Measurements from ENCODE around the gene TBKBP1.
"Not testable (repeated sequence)": the region's sequence is repeated elsewhere in the genome, so short reads cannot be mapped to it uniquely, and the experiment has no call there.

Gene TBKBP1

DNA sequence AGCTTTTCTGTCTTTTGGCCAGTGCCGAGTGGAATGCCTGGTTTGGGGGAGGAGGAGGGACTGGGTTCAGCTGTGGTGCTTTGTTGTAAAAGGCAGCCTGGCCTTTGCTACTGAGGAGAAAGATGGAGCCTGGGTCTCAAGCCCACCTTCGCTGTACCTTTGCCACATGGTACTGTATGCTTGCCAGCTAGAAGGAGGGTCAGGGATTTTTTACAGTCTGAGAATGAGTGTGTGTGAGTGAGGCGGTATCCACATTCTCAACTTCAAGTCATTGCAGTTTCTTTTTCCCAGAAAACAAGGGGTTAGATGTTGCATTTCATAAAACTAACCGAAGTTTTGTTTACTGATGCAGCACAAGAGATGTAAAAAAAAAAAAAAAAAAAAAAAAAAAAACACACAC is 11.2 kb upstream of the TBKBP1 start:
- not testable (repeated sequence) for DNase-seq

- no peak for DNase-seq
These were observed 9.9 kb upstream of the TBKBP1 start for GRCh38 chr17:47684025-47684424.

- no peak for DNase-seq
These were observed 9.3 kb upstream of the TBKBP1 start for GRCh38 chr17:47684535-47685193.

GRCh38 chr17:47685556-47686275 is 8.2 kb upstream of the TBKBP1 start:
- no peak for DNase-seq

DNA sequence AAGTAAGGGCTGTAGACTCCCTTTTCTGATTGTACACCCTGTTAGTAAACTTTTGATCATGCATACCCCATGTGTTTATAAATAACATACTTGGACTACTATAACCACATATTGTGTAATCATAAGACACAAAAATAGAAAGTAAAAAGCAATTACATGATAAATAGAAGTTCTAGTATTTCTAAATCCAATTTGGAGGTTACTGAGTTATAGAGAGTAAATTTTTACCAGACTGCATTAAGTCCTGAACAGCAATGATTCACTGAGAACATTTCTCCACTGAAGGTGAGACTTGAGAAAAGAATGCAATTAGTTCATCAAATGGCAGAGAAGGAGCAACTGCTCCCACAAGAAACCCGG is 7.7 kb upstream of the TBKBP1 start:
- no peak for DNase-seq

DNA sequence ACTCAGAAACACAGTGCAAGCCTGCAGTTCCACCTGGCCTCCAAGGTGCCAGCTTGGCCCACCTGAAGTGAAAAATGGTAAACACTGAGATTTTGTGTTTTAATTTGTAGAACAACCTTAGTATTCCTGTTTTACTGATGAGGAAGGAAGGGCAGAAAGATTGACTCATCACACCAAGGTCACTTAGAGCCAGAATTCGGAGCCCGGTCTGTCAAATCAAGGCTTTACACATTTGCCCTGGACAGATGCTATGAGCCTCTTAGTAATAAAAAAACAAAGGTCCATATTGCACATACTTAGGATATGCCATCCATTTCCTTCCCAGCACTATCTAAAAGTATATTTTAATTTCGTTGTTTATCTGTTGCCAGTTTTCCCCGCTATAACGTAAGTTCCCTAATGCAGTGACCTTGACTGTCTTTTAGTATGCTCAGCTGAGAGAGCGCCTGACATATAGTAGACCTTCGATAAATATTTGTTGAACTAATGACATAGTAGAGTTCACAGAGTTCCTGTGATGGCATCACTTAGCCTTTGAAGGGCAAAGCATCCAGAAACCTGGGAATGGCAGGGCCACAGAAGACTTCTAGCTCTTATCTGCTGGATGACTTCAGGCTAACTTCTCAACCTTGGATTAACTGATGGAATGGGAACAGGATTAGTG is 7.2 kb upstream of the TBKBP1 start:
- no peak for DNase-seq

GRCh38 chr17:47687328-47687690 is 6.7 kb upstream of the TBKBP1 start:
- DNase-seq, result no peak

DNA sequence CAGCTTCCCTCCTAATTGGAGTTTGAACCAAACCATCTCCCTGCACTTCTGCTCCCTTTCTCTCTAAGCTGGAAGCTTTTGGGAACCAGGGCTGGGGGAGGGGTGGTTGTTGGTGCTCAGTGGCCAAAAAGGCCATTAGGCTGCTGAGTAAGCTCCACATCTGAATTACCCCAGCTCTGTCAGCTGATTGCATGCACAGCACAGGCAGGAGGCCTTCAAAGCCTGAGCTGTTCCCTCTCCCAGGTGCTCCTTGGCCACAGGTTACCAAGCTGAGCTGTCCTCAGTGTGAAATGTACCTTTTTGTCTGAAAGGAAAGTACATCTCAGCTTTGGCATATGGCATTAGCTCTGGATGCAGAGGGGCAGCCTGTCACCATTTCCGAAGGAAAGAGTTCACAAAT is 6.2 kb upstream of the TBKBP1 start:
- no peak for DNase-seq

DNA sequence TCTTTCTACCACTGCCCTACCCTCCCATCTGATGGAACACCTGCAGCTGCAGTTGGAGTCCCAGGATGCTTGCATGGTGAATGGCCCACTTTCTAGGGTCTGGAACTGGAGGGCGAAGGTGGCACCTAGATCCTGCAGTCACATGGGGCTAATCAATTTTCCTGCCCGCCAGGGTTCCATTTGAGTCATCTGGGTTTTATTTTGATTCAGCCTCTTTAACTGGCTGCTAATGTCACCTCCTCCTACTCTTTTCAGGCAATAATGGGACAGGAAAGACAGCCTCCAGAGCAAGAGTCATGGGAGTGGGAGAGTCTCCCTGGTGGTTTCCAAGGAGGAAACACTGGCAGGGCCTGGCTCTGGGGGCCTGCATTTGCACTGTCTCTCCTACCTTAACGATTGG is 3.8 kb upstream of the TBKBP1 start:
- DNase-seq, result peak; percentile 69

DNA sequence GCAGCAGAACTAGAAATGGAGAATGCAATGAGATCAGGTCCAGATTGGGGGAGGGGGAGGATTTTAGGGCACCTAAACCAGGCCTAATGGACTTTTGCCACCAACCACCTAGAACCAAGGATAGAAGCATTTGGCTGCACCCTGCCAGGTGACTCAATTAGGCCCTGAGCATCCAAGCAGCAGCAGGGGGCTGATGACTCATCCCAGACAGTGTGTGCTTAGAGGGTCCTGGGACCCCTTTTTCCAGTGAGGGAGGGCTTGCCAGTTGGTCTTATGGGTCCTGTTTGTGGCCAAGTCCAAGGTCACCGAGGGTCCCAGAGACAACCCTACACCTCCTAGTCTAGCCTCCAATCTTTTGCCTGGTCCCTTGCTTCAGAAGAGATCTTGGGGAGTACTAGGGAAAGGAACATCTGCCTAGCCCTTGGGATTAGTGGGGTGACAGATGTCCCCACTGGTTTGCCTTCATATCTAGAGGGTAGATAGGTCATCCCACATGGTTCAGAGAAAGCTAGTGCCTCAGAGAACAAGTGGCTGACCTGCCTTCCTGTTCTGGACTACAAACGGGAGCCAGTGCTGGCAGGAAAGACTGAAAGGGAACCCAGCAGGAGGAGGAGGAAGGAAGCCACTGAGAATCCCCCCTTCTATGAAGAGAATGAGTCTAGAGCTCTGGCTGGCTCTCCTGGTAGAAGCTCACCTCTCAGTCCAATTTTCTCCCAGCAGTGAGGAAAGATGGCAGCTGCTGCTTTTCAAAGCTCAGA is 1.6 kb upstream of the TBKBP1 start:
- no peak for DNase-seq

DNA sequence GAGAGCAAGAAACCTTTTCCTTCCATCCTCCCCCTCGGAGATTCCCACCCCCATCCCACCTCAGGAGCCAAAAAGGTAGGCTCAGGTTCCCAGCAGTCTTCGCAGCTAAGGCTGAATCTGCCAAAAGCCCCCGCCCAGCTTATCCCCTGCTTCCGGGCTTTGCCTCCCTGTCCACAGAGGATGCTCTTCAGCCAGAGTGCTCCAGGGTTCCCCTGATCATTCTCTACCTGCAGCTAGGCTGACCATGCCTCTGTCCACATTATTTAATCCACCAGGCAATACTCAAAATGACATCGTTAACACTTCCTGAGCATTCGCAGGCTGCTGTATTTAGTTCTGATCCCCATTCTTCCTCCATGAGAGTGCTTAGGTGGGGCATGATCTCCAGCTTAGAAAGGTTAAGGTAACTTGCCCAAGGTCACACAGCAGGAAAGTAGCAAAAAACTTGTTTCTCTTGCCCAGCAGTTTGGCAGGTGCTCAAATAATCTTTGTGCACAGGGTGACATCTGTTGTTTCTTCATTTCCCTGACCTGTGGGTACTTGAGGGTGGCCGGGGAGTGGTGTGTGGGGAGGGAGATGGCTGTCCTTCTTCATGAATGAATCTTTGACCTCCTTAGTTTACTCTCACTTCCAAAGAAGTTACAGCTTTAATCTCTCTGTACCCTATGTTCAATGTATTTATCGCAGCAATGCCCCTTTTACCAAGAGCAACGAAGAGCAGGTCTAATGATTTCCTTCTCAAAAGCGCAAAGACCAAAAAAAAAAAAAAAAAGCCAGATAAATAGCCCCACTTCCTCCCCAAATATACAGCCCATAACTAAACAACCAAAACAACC is 848 bp upstream of the TBKBP1 start:
- DNase-seq, result no peak

- DNase-seq, result peak; percentile 64
These were observed 844 bp downstream of the TBKBP1 start for GRCh38 chr17:47694581-47695428.

DNA sequence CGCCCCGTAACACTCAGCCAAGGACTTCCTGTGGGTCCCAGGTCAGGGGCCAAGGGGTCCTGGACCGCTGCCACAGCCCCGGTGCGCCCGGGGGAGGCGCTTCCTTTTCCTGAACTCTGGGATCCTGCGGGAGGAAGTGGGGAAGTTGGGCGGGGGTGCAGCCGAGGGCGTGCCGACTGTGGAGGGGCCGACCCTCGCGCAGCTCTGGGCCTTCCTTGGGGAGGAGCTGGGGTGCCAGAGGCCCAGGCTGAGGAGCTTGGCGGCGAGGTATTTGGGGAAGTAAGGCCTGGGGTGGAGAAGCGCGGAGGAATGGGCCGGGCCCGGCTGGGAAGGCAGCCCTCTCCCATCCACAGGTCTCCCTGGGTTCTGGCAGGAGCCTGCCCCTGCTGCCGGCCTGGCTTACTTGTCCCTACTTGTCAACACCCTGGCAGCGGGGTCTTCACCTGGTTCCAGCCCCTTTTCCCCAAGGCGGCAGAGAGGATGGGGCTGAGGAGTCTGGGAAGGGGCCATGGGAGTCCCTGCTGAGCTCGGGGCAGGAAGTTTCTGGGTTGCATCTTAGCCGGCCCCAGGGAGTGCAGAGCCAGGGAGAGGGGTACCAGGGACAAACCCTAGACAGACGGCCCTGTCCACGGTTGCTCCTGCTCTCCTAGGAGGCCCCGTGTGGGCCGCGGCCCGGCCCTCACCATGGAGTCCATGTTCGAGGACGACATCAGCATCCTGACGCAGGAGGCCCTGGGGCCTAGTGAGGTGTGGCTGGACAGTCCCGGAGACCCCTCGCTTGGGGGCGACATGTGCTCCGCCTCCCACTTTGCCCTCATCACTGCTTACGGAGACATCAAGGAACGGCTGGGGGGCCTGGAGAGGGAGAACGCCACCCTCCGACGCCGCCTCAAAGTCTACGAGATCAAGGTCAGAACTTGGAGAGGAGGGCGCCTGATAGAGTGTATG is 1.7 kb downstream of the TBKBP1 start:
- DNase-seq, result no peak

- no peak for DNase-seq
These were observed 3.0 kb downstream of the TBKBP1 start for GRCh38 chr17:47696717-47697642.

DNA sequence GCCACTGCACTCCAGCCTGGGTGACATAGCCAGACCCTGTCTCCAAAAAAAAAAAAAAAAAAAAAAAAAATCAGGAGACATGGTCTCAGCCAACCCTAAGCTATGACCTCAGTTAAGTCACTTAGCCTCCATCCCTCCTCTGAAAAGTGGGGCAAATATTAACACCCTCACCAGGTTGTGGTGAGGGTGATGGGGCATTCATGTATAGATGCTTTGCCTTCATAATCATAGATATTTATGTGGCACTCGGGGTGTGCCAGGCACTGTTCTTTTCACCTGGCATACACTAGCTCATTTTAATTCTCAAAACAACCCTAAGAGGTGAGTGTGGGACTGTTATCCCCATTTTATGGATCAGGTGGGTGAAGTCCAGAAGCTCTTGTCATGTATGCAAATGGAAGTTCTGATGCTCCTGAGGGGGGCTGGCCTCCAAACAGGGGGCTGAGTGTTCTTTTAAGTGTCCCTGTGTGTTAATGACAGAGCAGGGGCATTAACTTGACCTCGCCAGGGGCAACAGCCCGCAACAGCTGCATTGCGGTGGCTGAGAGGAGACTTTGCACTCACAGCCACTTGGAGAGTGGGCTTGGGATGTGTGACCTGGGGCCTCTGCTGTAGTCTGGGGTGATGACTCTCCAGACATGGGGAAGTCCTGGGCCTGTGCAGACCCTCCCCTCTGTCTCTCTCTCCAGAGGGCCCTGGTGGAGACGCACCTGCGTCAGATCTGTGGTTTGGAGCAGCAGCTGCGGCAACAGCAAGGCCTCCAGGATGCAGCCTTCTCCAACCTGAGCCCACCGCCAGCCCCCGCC is 4.1 kb downstream of the TBKBP1 start:
- no peak for DNase-seq

DNA sequence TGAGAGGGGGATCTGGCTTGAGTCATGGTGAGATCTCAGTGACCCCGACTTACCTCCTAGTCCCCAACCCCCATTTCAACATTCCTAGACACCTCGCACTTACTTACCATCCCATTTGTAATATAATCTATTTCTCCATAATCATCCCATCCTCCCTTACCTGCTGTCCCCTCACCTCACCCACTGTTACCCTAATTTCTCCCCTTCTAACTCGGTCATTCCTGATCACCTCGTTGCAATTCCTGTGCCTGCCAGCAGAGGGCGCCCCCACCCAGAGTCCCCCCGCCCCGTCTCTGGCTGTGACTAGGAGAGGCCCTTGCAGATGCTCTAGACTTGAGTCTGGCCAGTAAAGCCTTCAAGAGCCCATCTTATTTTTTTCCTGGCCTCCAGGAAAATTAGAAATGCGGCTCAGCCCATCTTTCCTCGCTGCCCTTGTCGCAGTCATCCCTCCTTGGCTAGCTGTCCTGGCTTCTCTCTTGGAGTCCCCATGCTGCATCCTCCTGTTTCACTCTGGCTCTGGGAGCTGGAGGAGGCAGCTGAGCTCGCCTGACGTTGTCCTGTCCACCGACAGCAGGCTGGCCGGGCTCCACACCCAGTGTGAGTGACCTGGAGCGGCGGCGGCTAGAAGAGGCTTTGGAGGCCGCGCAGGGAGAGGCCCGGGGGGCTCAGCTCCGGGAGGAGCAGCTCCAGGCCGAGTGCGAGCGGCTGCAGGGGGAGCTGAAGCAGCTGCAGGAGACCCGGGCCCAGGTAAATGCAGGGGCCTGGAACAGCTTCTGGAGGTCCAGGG is 5.0 kb downstream of the TBKBP1 start:
- DNase-seq, result peak; percentile 90

GRCh38 chr17:47699536-47699840 is 5.5 kb downstream of the TBKBP1 start:
- no peak for DNase-seq
